ENCODE data around the gene CDC7.
A peak's percentile ranks its signal among the peaks of the same experiment; 100 is the strongest.
"Not testable (repeated sequence)": the region's sequence is repeated elsewhere in the genome, so short reads cannot be mapped to it uniquely, and the experiment has no call there.

CDC7 gene

GRCh38 chr1:91500756-91501522 is at the start of gene CDC7:
Gene CDC7, plus strand, starts transcription at chr1:91500851. Its CDS starts 866 bp downstream, at chr1:91501717.
- DNase-seq: peak; percentile 97

GRCh38 chr1:91454136-91454535 is 46.5 kb upstream of the CDC7 start:
- DNase-seq: no peak

DNA sequence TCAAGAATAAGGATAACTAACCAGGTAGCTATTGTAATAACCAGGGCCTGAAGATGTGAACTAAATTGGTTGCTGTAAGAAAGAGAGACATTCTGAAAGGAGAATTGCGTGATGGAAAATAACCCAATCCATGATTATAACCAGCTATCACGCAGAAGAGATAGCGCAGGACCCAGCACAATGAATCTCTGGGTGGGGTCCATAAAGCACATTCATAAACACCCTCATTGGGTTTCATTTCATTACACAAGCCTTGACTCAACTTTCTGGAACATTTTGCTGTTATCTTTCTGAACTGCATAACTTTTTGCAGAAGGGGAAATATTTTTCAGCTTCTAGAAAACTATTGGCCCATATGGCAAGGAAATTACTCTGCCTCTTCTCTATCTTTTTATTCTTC is 45.3 kb upstream of the CDC7 start:
- no peak for DNase-seq

DNA sequence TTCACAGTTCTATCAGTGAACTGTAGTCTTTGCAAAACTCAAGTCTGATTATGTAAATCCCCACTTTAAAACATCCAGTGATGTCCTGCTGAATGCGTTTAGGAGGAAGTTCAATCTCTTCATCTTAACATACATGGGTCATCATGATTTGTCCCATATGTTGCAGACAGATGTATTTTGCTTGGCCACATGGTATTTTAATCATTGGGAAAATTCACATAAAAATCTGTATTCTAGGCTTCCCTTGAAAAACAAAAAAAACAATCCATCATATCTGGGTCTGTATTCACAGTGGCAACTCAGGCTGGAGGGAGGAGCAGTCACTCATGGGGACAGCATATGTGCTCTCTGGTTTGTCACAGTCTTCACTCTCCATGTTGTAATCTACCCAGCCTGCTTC is 44.8 kb upstream of the CDC7 start:
- DNase-seq: no peak

DNA sequence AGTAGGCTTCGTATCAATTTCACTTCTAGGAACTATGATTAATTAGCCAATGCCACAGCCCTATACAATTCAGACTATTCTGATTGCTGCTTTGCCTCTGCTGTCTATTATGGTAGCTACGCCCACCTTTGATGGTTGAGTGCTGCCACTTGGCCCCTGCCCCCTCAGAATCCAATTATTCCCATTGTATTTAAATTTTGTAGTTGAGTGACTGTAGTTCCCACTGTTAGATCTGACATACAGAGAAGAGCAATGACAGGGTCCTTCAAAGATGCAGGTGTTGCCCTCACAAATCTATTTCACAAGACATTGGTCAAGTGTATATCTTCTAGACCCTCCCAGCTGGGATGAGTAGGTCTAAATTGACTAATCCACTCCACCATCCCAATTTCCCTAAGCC is 35.3 kb upstream of the CDC7 start:
- not testable (repeated sequence) for DNase-seq

DNA sequence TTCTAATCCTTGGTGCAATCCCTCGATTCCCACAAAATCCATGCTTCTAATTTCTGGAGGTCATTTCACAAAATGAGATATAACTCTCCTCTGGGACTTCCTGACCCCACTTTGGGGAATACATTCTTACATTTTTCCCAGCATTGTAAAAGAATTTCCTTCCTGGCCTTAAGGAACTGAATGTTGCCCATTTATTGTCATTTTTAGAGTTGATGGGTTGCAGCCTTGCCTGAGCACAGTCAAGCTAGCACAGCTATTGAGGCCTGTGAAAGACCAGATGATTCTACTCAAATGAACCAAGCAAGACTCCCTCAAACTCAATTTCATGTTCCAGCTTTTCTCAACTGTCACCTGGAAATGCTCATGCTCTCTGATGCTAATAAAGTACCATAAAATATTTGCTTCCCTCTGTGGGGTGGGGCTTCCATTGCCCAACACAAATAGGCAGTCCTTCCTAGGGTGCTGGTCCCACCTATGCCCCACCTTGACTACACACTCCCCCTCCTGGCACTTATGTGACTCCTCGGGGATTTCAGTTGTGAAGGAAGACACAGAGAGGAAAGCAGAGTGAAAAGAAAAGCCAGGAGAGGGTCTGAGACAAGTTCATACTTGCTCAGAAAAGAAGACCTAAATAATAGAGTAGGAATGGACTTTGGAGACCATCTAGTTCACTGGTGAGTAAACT is 24.0 kb upstream of the CDC7 start:
- no peak for DNase-seq

- DNase-seq: no peak
Measured at GRCh38 chr1:91487469-91487868, 13.2 kb upstream of the CDC7 start.

GRCh38 chr1:91490501-91490900 is 10.2 kb upstream of the CDC7 start:
- DNase-seq: no peak

GRCh38 chr1:91498035-91498434 is 2.6 kb upstream of the CDC7 start:
- DNase-seq: no peak

GRCh38 chr1:91498498-91499245 is 2.0 kb upstream of the CDC7 start:
- DNase-seq: no peak

GRCh38 chr1:91499346-91499745 is 1.3 kb upstream of the CDC7 start:
- DNase-seq: no peak

- no peak for DNase-seq
Measured at GRCh38 chr1:91499904-91500755, 521 bp upstream of the CDC7 start.

GRCh38 chr1:91501523-91501851 is 836 bp downstream of the CDC7 start:
- DNase-seq: peak; percentile 83 to 88

- DNase-seq: no peak
Measured at GRCh38 chr1:91501971-91502671, 1.5 kb downstream of the CDC7 start.

DNA sequence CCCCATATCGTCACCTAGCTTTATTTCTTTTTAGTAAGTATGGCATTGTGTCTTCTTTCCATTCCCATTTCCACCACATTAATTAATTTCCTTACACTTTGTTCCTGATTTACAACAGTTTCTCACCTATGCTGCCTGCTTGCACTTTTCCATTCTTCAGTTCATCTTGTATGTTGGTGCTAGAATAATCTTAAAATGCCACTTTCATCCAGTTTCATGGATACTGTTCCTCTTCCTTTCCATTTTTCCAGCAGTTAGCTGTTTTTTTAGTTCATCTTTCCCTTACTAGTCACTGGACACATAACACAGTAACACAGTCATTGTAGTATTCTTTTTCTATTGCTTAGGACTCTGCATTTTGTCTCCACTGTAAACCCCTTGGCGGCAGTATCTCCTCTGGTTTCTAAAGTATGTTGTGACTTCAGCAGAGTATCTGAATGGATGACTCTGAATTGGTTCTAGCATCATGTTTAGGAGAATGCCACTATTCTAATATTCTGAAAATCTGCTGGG is 2.1 kb downstream of the CDC7 start:
- peak in 1 of 2 experiments; percentile 58 for DNase-seq

DNA sequence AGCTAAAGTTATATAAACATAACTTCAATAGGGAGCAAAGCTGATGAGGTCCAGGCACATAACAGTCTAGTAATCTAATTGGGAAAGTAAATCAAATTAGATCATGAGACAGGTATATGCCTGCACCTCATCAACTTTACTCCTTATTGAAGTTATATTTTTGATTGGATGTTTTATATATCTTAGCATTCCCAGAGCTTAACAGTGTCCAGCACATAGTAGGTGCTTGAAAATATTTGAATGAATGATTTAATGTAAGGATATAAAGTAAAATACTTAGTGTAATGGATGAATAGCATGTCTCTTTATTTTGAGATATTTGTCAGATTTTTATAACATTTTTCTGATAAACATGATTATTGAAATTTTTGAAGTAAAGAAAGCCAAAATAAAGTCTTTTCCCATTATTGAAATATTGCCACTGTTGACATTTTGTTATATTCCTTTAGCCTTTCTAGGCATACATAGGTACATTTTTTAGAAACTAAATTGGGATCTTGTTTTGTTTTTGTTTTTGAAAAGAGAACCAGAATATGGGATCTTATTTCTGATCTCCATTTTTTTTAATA is 2.8 kb downstream of the CDC7 start:
- no peak for DNase-seq

DNA sequence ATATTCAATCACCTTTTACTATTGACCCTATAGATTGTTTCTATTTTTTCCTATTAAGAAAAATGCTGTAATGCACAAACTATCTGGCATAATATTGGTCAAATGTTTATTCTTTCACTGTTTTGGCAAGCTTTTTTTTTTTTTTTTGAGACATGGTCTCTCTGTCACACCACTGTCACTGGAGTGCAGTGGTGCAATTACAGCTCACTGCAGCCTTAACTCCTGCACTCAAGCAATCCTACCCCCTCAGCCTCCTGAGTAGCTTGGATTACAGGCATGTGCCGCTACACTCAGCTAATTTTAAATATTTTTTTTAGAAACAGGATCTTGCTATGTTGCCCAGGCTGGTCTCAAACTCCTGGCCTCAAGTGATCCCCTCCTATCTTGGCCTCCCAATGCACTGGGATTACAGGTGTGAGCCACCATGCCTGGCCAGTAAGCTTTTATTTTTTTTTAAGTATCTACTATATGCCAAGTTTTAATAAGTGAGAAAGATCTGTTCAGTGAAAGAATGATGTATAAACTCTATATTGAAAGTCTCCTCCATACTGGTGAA is 3.4 kb downstream of the CDC7 start:
- no peak for DNase-seq

GRCh38 chr1:91505086-91505485 is 4.4 kb downstream of the CDC7 start:
- no peak for DNase-seq

DNA sequence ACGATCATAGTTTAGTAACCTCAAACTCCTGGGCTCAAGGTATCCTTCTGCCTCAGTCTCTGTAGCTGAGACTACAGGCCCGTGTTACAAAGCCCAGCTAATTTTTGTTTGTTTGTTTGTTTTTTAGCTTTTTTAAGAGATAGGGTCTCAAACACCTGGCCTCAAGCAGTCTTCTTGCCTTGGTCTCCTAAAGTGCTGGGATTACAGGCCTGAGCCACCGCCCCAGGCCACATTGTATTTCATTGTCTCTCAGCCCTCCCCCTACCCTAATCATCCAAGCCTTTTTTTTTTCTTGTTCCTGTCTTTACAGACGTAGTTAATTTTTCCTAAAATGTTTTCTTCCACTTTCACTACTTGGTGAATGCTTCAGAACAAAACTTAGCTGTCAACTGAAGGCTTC is 5.4 kb downstream of the CDC7 start:
- DNase-seq: no peak

DNA sequence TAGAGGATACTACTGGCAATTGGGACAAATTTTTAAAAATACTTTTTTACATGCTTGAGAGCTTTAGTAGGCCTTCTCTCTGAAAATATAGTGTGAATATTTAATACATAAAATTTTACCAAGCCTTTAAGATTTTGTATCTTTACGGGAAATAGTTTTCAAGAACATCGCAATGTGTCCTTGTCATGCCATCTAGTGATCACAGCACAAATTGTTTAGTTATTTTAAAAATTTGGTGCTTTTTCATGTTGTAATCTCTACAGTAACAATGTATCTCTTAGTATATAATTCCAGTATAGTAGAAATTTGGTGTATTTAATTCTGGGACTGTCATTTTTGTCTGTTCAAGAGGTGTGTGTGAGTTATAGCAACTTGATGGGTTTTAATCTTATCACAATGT is 6.7 kb downstream of the CDC7 start:
- DNase-seq: no peak

- DNase-seq: no peak
Measured at GRCh38 chr1:91510754-91511153, 10.1 kb downstream of the CDC7 start.

All from NCI-H446 (cell line).